ENCODE measurements around the gene FKBP2.

FKBP2 gene

GRCh38 chr11:64263021-64263946 lies 22.4 kb downstream of the FKBP2 start:
- Histone ChIP-seq H4K8ac (ENCODE audit: low read depth, low read length) (peak overlapping the region; percentile 13), H4K12ac (ENCODE audit: low read depth, low read length) (no peak overlapping the region), H3K9me3 (ENCODE audit: insufficient read depth, low read depth, low read length) (peaks cover 4% of the 10 kb centered on the region), H2BK5ac (ENCODE audit: low read depth, low read length, poor library complexity) (no peak overlapping the region), H3K36me3 (ENCODE audit: control insufficient read depth in 1 of 2, insufficient read depth in 2 of 2, low read length in 2 of 2) (peaks cover 78 to 81% of the 10 kb centered on the region in 2 experiments), H3K23ac (ENCODE audit: low read length) (no peak overlapping the region), H3K27ac (ENCODE audit: low read depth, low read length) (peak overlapping the region; percentile 59), H3K18ac (ENCODE audit: low read length) (peak overlapping the region; percentile 55), H2BK120ac (ENCODE audit: insufficient read depth, low read length, poor library complexity) (no peak overlapping the region), H3K4me2 (ENCODE audit: low read length) (no peak overlapping the region), H3K4me1 (ENCODE audit: control insufficient read depth in 1 of 2, insufficient read depth in 2 of 2, low read length in 2 of 2) (peaks cover 28 to 33% of the 10 kb centered on the region in 2 experiments), H3K79me2 (ENCODE audit: control insufficient read depth, insufficient read depth, low read length, poor library complexity) (no peaks in the 10 kb centered on the region), H2AFZ (ENCODE audit: insufficient read depth, low read length, poor library complexity) (no peak overlapping the region), H2BK12ac (ENCODE audit: low read length) (peak overlapping the region; percentile 24), H3K27me3 (ENCODE audit: insufficient read depth, low read length) (no peaks in the 10 kb centered on the region), H3K14ac (ENCODE audit: low read length) (peak overlapping the region; percentile 15), H3K4me3 (ENCODE audit: low read depth, low read length) (no peak overlapping the region), H3K4ac (ENCODE audit: low read depth, low read length) (peak overlapping the region; percentile 1), H3K79me1 (ENCODE audit: low read length) (peaks cover 14% of the 10 kb centered on the region), H3K9ac (ENCODE audit: low read length) (no peak overlapping the region), H2AK5ac (ENCODE audit: low read length) (peak overlapping the region; percentile 10), H4K91ac (ENCODE audit: low read depth, low read length) (peak overlapping the region; percentile 25)
- no CpG with 5 or more reads among the region's 29 CpGs for WGBS (ENCODE audit: extremely low coverage, insufficient coverage, insufficient read length)
- DNase-seq, result no peak

GRCh38 chr11:64263947-64264317 lies 23.0 kb downstream of the FKBP2 start:
- no peak for DNase-seq
- WGBS (ENCODE audit: extremely low coverage, insufficient coverage, insufficient read length), result no CpG with 5 or more reads among the region's 8 CpGs
- H4K91ac ChIP-seq (ENCODE audit: low read depth, low read length), result peak overlapping the region; percentile 25

GRCh38 chr11:64264371-64264852 lies 23.5 kb downstream of the FKBP2 start:
- DNase-seq, result no peak
- Histone ChIP-seq H2AK5ac (ENCODE audit: low read length) (no peak overlapping the region), H3K27me3 (ENCODE audit: insufficient read depth, low read length) (no peaks in the 10 kb centered on the region), H4K12ac (ENCODE audit: low read depth, low read length) (no peak overlapping the region), H3K4me1 (ENCODE audit: control insufficient read depth in 1 of 2, insufficient read depth in 2 of 2, low read length in 2 of 2) (peaks cover 37 to 42% of the 10 kb centered on the region in 2 experiments), H3K27ac (ENCODE audit: low read depth, low read length) (no peak overlapping the region), H3K9me3 (ENCODE audit: insufficient read depth, low read depth, low read length) (peaks cover 2% of the 10 kb centered on the region), H2BK5ac (ENCODE audit: low read depth, low read length, poor library complexity) (no peak overlapping the region), H3K36me3 (ENCODE audit: control insufficient read depth in 1 of 2, insufficient read depth in 2 of 2, low read length in 2 of 2) (peaks cover 69 to 71% of the 10 kb centered on the region in 2 experiments), H2AFZ (ENCODE audit: insufficient read depth, low read length, poor library complexity) (no peak overlapping the region), H4K8ac (ENCODE audit: low read depth, low read length) (no peak overlapping the region), H3K23ac (ENCODE audit: low read length) (no peak overlapping the region), H3K9ac (ENCODE audit: low read length) (no peak overlapping the region), H3K4me3 (ENCODE audit: low read depth, low read length) (no peak overlapping the region), H3K18ac (ENCODE audit: low read length) (peak overlapping the region; percentile 55), H3K14ac (ENCODE audit: low read length) (no peak overlapping the region), H3K79me1 (ENCODE audit: low read length) (peaks cover 24% of the 10 kb centered on the region), H4K91ac (ENCODE audit: low read depth, low read length) (no peak overlapping the region), H3K4ac (ENCODE audit: low read depth, low read length) (no peak overlapping the region), H3K4me2 (ENCODE audit: low read length) (no peak overlapping the region), H3K79me2 (ENCODE audit: control insufficient read depth, insufficient read depth, low read length, poor library complexity) (peaks cover 2% of the 10 kb centered on the region), H2BK12ac (ENCODE audit: low read length) (no peak overlapping the region), H2BK120ac (ENCODE audit: insufficient read depth, low read length, poor library complexity) (no peak overlapping the region)
- no CpG with 5 or more reads among the region's 10 CpGs for WGBS (ENCODE audit: extremely low coverage, insufficient coverage, insufficient read length)

More at GRCh38 chr11:64263947-64264317, 23.0 kb downstream of the FKBP2 start:
- H3K9ac ChIP-seq (ENCODE audit: low read length), result no peak overlapping the region
- peaks cover 2% of the 10 kb centered on the region for H3K9me3 ChIP-seq (ENCODE audit: insufficient read depth, low read depth, low read length)
- no peak overlapping the region for H4K8ac ChIP-seq (ENCODE audit: low read depth, low read length)
- no peak overlapping the region for H3K4me2 ChIP-seq (ENCODE audit: low read length)
- no peak overlapping the region for H3K23ac ChIP-seq (ENCODE audit: low read length)
- H3K27ac ChIP-seq (ENCODE audit: low read depth, low read length), result no peak overlapping the region
- peak overlapping the region; percentile 21 for H2BK120ac ChIP-seq (ENCODE audit: insufficient read depth, low read length, poor library complexity)
- H3K4ac ChIP-seq (ENCODE audit: low read depth, low read length), result peak overlapping the region; percentile 31
- peak overlapping the region; percentile 17 for H2BK5ac ChIP-seq (ENCODE audit: low read depth, low read length, poor library complexity)
- H2BK12ac ChIP-seq (ENCODE audit: low read length), result peak overlapping the region; percentile 8
- H3K79me2 ChIP-seq (ENCODE audit: control insufficient read depth, insufficient read depth, low read length, poor library complexity), result no peaks in the 10 kb centered on the region
- no peak overlapping the region for H4K12ac ChIP-seq (ENCODE audit: low read depth, low read length)
- no peaks in the 10 kb centered on the region for H3K27me3 ChIP-seq (ENCODE audit: insufficient read depth, low read length)
- H2AFZ ChIP-seq (ENCODE audit: insufficient read depth, low read length, poor library complexity), result no peak overlapping the region
- H3K18ac ChIP-seq (ENCODE audit: low read length), result peak overlapping the region; percentile 55
- H3K4me1 ChIP-seq (ENCODE audit: control insufficient read depth in 1 of 2, insufficient read depth in 2 of 2, low read length in 2 of 2), result peaks cover 35 to 39% of the 10 kb centered on the region in 2 experiments
- no peak overlapping the region for H3K4me3 ChIP-seq (ENCODE audit: low read depth, low read length)
- peak overlapping the region; percentile 13 for H2AK5ac ChIP-seq (ENCODE audit: low read length)
- peaks cover 19% of the 10 kb centered on the region for H3K79me1 ChIP-seq (ENCODE audit: low read length)
- H3K36me3 ChIP-seq (ENCODE audit: control insufficient read depth in 1 of 2, insufficient read depth in 2 of 2, low read length in 2 of 2), result peaks cover 74 to 75% of the 10 kb centered on the region in 2 experiments
- H3K14ac ChIP-seq (ENCODE audit: low read length), result no peak overlapping the region

- Histone ChIP-seq H3K4me1 (ENCODE audit: control insufficient read depth in 1 of 2, insufficient read depth in 2 of 2, low read length in 2 of 2) (peaks cover 37 to 42% of the 10 kb centered on the region in 2 experiments), H3K79me1 (ENCODE audit: low read length) (peaks cover 32% of the 10 kb centered on the region), H2BK5ac (ENCODE audit: low read depth, low read length, poor library complexity) (no peak overlapping the region), H3K9me3 (ENCODE audit: insufficient read depth, low read depth, low read length) (peaks cover 2% of the 10 kb centered on the region), H3K36me3 (ENCODE audit: control insufficient read depth in 1 of 2, insufficient read depth in 2 of 2, low read length in 2 of 2) (peaks cover 59 to 60% of the 10 kb centered on the region in 2 experiments), H3K4ac (ENCODE audit: low read depth, low read length) (no peak overlapping the region), H4K91ac (ENCODE audit: low read depth, low read length) (no peak overlapping the region), H3K27me3 (ENCODE audit: insufficient read depth, low read length) (no peaks in the 10 kb centered on the region), H3K4me3 (ENCODE audit: low read depth, low read length) (no peak overlapping the region), H3K14ac (ENCODE audit: low read length) (no peak overlapping the region), H3K18ac (ENCODE audit: low read length) (no peak overlapping the region), H3K27ac (ENCODE audit: low read depth, low read length) (no peak overlapping the region), H2AFZ (ENCODE audit: insufficient read depth, low read length, poor library complexity) (no peak overlapping the region), H4K8ac (ENCODE audit: low read depth, low read length) (no peak overlapping the region), H2BK120ac (ENCODE audit: insufficient read depth, low read length, poor library complexity) (no peak overlapping the region), H3K9ac (ENCODE audit: low read length) (no peak overlapping the region), H3K4me2 (ENCODE audit: low read length) (no peak overlapping the region), H4K12ac (ENCODE audit: low read depth, low read length) (no peak overlapping the region), H3K79me2 (ENCODE audit: control insufficient read depth, insufficient read depth, low read length, poor library complexity) (peaks cover 8% of the 10 kb centered on the region), H2AK5ac (ENCODE audit: low read length) (no peak overlapping the region), H2BK12ac (ENCODE audit: low read length) (no peak overlapping the region), H3K23ac (ENCODE audit: low read length) (no peak overlapping the region)
- DNase-seq, result no peak
- whole genome bisulfite sequencing (ENCODE audit: extremely low coverage, insufficient coverage, insufficient read length), result no CpG with 5 or more reads among the region's 35 CpGs
Measured at GRCh38 chr11:64265176-64266160, 24.6 kb downstream of the FKBP2 start.

All from trophoblast cell (in vitro differentiated cells and primary cell).